Spleen (tissue), 11 donors: ENCODE data around the gene MED8. TPM values are rescaled to one million over a fixed set of nuclear protein-coding genes. Genes with fewer than 3 reads are reported as not detected.

Experiments
- DNase-seq: peaks from one replicate; pipeline ENCODE4 v3.0.0-alpha.2; 2020
- H3K27ac ChIP-seq, 8 donors: fragments of 200-600 bp; sonication (generic) in 7 of 8; 1 replicate in 4 of 8; 2 replicates in 4 of 8; pipeline versions ENCODE4 v1.5.0 to v1.8.0; 2016 to 2021; ENCODE audit warnings: inconsistent platforms in 4 of 8, mild to moderate bottlenecking in 4 of 8, moderate library complexity in 1 of 8
- H3K27me3 ChIP-seq, 7 donors: fragments of 200-600 bp; sonication (generic) in 6 of 7; replicated peaks in 1 of 7; 1 replicate in 4 of 7; 2 replicates in 3 of 7; pipeline versions ENCODE4 v1.5.0 to v1.8.0; 2016 to 2021; ENCODE audit warnings: inconsistent platforms in 3 of 7, mild to moderate bottlenecking in 1 of 7
- H3K36me3 ChIP-seq, 6 donors: fragments of 200-600 bp; sonication (generic) in 5 of 6; 1 replicate in 4 of 6; 2 replicates in 2 of 6; pipeline versions ENCODE4 v1.5.0 to v1.8.0; 2016 to 2021; ENCODE audit warnings: inconsistent platforms in 2 of 6
- H3K4me1 ChIP-seq, 6 donors: fragments of 200-600 bp; sonication (generic) in 5 of 6; 1 replicate in 3 of 6; 2 replicates in 3 of 6; pipeline versions ENCODE4 v1.5.0 to v1.8.0; 2016 to 2021; ENCODE audit warnings: inconsistent platforms in 3 of 6
- H3K4me3 ChIP-seq, 8 donors: fragments of 200-600 bp; sonication (generic) in 7 of 8; 1 replicate in 4 of 8; 2 replicates in 4 of 8; pipeline versions ENCODE4 v1.5.0 to v1.8.0; 2016 to 2021; ENCODE audit warnings: inconsistent platforms in 4 of 8, mild to moderate bottlenecking in 4 of 8, moderate library complexity in 2 of 8
- H3K9me3 ChIP-seq, 8 donors: fragments of 200-600 bp; sonication (generic) in 7 of 8; 1 replicate in 4 of 8; 2 replicates in 4 of 8; pipeline versions ENCODE4 v1.5.0 to v1.8.0; 2016 to 2021; ENCODE audit warnings: inconsistent platforms in 4 of 8
- CTCF ChIP-seq, 11 experiments: fragments of 200-600 bp in 7 of 11; fragments of 450-650 bp in 4 of 11; sonication (generic) in 4 of 11; IDR thresholded peaks in 8 of 11; conservative IDR thresholded peaks in 3 of 11; 1 replicate in 7 of 11; 2 replicates in 4 of 11; pipeline versions ENCODE4 v1.4.0 to v1.8.0; 2016 to 2021; ENCODE audit warnings: antibody characterized with exemption in 11 of 11, inconsistent platforms in 4 of 11, mild to moderate bottlenecking in 1 of 11
- POLR2A ChIP-seq, 3 donors: fragments of 450-650 bp; IDR thresholded peaks; one replicate each; pipeline ENCODE4 v1.5.1; 2017; ENCODE audit warnings: antibody characterized with exemption in 3 of 3, mild to moderate bottlenecking in 1 of 3
- POLR2AphosphoS5 ChIP-seq, 3 donors: sonication (generic); formaldehyde crosslinking; IDR thresholded peaks; one replicate each; pipeline ENCODE4 v1.5.1; 2017; ENCODE audit warnings: antibody characterized with exemption in 3 of 3
- WGBS, 5 donors: extraction: QIAGEN DNeasy Blood & Tissue Kit in 3 of 5; methylation state at CpG; one replicate each; pipeline versions ENCODE4 v1.1.5 to v1.1.7; 2013 to 2018; 5-methylcytosine and 5-hydroxymethylcytosine counted together
- intact Hi-C: fragments of 100-400 bp; cut with DNase I; formaldehyde crosslinking; loops from one replicate; pipeline ENCODE4 v1.15.0; 2023; ENCODE audit warnings: low total_unique reads
- polyA plus RNA-seq, 3 donors: library from polyadenylated mRNA; stranded (reverse); fragments of 200-250 nt; gene quantifications; one replicate each; pipeline ENCODE4 v1.2.1, GENCODE V29; 2013
- total RNA-seq, 7 donors: library from RNA; depleted of rRNA in 3 of 7; stranded (reverse); fragments of >200 nt in 3 of 7; fragmentation: NEBNext Ultra II Directional in 4 of 7; extraction: Animal tissue kit (Norgen Biotek cat#: 25700) in 4 of 7; gene quantifications; one replicate each; pipeline versions ENCODE4 v1.1.0 to v1.2.1, GENCODE V29; 2016 to 2021
- donor health status: healthy with polysubstance abuse.
- donor health status: DM: no; HTN: no; CAD: no; lungs with moderate emphysema.
- donor health status: DM: no; HTN: no; CAD: no.
- donor health status: Bipolar disorder and iron deficiency.
- donor health status: healthy.
- donor health status: DM: no; HTN: no; CAD: no.
- donor health status: DM: yes; HTN: yes; CAD: no.

Gene MED8
- total and polyA plus RNA-seq, 10 donors, result 18.3 to 38.3 (median 28.2) TPM

- H3K4me3 ChIP-seq, result no peak overlapping the region
- H3K27ac ChIP-seq, result no peak overlapping the region
- H3K36me3 ChIP-seq, result peaks cover 4 to 62% (median 31%) of the 10 kb centered on the region in 6 donors
- H3K27me3 ChIP-seq, result no peaks in the 10 kb centered on the region
- DNase-seq, result no peak
- intact Hi-C loops, result no loop called here
- no peak for TF ChIP-seq POLR2A (IDR thresholded peaks at IDR 0.05)
- TF ChIP-seq POLR2AphosphoS5 (IDR thresholded peaks at IDR 0.05), result no peak
- TF ChIP-seq CTCF (IDR thresholded peaks at IDR 0.05 in 8 of 11, conservative IDR thresholded peaks at IDR 0.05 in 3 of 11), result no peak
- WGBS, 5 donors, result 91 to 100% (median 100%) methylated on average over 1 of the region's 1 CpG
- H3K9me3 ChIP-seq, result no peaks in the 10 kb centered on the region
- peaks cover 0 to 18% (median 0%) of the 10 kb centered on the region in 6 donors for H3K4me1 ChIP-seq
These were observed 10.1 kb downstream of the MED8 start for GRCh38 chr1:43379476-43379875.

GRCh38 chr1:43377831-43378230 is 11.8 kb downstream of the MED8 start:
- peaks cover 0 to 61% (median 14%) of the 10 kb centered on the region in 6 donors for H3K36me3 ChIP-seq
- no peaks in the 10 kb centered on the region for H3K9me3 ChIP-seq
- intact Hi-C loops, result no loop called here
- no peak for DNase-seq
- no peak overlapping the region for H3K27ac ChIP-seq
- no peak overlapping the region for H3K4me3 ChIP-seq
- WGBS, 5 donors, result 86 to 92% (median 88%) methylated on average over 1 of the region's 1 CpG
- no peaks in the 10 kb centered on the region for H3K27me3 ChIP-seq
- TF ChIP-seq CTCF (IDR thresholded peaks at IDR 0.05 in 8 of 11, conservative IDR thresholded peaks at IDR 0.05 in 3 of 11) (no peak), POLR2A (IDR thresholded peaks at IDR 0.05) (no peak), POLR2AphosphoS5 (IDR thresholded peaks at IDR 0.05) (no peak)
- H3K4me1 ChIP-seq, result peaks cover 0 to 29% (median 5%) of the 10 kb centered on the region in 6 donors

GRCh38 chr1:43376723-43377235 is 12.8 kb downstream of the MED8 start:
- H3K4me3 ChIP-seq, result no peak overlapping the region
- 80 to 97% (median 87%) methylated on average over 7 of the region's 7 CpGs for WGBS, 5 donors
- intact Hi-C loops, result no loop called here

More at GRCh38 chr1:43376723-43377235, 12.8 kb downstream of the MED8 start:
- H3K27ac ChIP-seq, result no peak overlapping the region
- H3K36me3 ChIP-seq, result peaks cover 0 to 56% (median 4%) of the 10 kb centered on the region in 6 donors
- H3K27me3 ChIP-seq, result no peaks in the 10 kb centered on the region
- no peak for DNase-seq
- peaks cover 0 to 22% (median 5%) of the 10 kb centered on the region in 6 donors for H3K4me1 ChIP-seq
- no peaks in the 10 kb centered on the region for H3K9me3 ChIP-seq
- TF ChIP-seq POLR2A (IDR thresholded peaks at IDR 0.05) (no peak), CTCF (IDR thresholded peaks at IDR 0.05 in 8 of 11, conservative IDR thresholded peaks at IDR 0.05 in 3 of 11) (no peak), POLR2AphosphoS5 (IDR thresholded peaks at IDR 0.05) (no peak)
